Caki2 (cell line): ENCODE results near the gene FAM227A. TPM values are rescaled to one million over a fixed set of nuclear protein-coding genes. Genes with fewer than 3 reads are reported as not detected.

Source experiments
- DNase-seq: peaks from one replicate; pipeline ENCODE4 v3.0.0-alpha.2; 2015; ENCODE audit warnings: low read depth
- in situ Hi-C: cut with HindIII; loops from 2 replicates; pipeline ENCODE4 v1.10.0; 2016; ENCODE audit warnings: low sequenced_read_pairs, low pct_unique_long_range_greater_than_20kb, mixed read lengths
- total RNA-seq: library from RNA; depleted of rRNA; stranded (reverse); fragments of >200 nt; shearing (Covaris generic); gene quantifications from 2 replicates; pipeline ENCODE4 v1.2.3, GENCODE V29; 2014; ENCODE audit warnings: low replicate concordance; rRNA removed

Gene FAM227A
- 0.24 and 2.3 TPM in 2 replicates for total RNA-seq

DNA sequence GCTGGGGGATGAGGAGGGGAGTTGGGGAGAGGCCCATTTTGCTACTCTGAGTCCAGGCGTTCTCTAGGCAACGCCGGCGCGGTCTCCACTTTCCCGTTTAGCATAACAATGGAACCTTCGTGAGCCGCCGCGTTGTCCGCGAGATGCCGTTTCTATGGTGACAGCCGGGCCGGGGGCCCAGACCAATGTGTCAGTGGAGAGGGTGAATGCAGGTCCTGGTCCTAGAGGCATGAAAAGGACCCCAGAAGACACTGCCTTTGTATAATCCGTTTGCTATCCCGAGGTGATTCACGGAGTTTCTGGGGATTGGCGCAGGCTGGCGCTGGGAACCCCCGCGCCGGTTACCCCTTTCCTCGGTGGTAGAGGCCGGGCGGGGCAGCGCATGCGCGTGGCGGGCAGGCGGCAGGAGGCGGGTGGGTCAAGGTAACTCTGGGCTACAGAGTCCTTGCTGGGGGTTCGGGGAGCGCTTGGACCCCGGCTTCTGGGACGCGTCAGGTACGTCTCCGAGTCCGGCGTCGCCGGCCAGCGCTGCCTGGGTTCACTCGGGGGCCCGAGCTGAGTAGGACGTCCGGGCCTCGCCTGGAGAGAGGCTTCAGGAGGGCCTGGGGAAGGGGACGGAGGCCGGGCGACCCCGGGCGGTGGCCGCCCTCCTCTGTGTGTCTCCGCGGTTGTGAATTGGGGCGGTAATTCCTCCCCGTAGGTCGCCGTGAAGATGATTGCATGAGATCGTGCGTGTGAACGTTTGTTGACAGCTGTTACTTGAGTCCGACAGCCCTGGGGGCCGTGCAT lies at the start of gene FAM227A, which contains the start of gene CBY1:
Gene FAM227A (minus strand): TSS at position 137 of the 789 bp plus-strand sequence. CDS start 6,224 bp downstream, outside the sequence.
Gene CBY1 (plus strand): TSS at position 383 of the 789 bp plus-strand sequence. CDS start 11,417 bp downstream, outside the sequence.
- peak; percentile 90 for DNase-seq
- in situ Hi-C loops: no loop called here

DNA sequence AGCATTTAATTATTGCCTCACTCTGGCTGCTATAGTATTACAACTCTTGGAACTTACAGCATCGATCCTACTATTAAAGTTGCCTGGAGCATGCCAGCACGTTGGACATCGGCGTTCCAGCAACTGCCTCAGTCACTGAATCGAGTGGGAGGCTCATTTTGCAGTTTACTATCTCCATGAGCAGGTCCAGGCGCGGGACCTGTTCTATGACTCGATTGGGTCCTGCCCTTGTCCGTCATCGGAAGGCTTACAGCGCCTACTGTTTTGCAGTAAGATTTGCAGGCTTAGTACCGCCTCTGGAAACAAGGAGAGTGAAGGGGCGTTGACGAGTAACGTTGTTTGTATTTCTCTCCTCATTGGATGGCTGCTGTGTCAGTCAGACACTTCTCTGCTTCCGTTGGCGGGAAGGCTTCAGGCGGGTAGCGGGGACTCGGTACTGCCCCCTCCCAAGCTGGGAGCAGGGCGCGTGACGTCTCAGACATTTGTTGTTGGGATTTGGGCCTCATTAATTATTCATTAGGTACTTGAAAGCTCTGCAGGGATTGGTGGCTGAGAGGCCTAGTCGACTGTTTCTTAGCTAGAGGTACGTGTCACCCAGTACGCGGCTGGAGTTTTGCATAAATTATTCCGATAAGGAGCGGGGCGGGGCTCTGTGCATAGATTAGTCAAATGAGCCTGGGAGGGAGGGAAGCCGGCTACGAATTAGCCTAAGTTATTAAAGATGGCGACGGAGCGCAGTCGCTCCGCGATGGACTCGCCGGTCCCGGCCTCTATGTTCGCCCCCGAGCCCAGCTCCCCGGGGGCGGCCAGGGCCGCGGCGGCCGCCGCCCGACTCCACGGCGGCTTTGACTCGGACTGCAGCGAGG lies 49.3 kb upstream of the FAM227A start, which contains the start of gene GTPBP1:
Gene GTPBP1 (plus strand): TSS at position 710 of the 866 bp plus-strand sequence. CDS start 12 bp downstream, at position 722.
- DNase-seq: peak; percentile 100
- in situ Hi-C loops: no loop called here

DNA sequence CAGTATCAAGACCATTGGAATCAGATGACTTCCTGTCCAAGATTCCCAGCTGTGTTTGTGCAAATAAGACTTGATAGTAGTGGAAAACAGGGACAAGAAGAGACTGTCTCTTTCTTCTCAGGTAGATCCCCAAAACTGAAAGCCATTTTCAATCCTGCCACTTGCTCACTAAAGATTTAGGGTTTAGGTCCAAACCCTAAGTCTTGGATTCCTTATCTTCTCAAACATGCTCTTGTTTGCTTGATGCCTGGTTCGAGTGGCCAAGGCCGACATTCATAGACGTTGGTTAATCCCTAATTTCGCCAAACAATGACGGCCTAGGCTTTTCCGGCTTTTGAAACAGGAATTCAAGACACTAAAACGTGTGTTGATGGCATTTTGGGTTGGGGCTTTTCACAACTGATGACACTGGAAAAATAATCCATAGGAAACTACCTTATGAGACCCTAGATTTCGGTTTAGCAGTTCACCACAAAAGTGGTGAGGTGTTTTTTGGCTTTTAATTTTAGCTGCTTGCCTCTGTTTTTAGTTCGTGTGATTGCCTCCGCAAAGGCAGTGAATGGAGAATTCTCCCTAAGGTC lies 48.6 kb upstream of the FAM227A start:
- DNase-seq: no peak
- in situ Hi-C loops: no loop called here

DNA sequence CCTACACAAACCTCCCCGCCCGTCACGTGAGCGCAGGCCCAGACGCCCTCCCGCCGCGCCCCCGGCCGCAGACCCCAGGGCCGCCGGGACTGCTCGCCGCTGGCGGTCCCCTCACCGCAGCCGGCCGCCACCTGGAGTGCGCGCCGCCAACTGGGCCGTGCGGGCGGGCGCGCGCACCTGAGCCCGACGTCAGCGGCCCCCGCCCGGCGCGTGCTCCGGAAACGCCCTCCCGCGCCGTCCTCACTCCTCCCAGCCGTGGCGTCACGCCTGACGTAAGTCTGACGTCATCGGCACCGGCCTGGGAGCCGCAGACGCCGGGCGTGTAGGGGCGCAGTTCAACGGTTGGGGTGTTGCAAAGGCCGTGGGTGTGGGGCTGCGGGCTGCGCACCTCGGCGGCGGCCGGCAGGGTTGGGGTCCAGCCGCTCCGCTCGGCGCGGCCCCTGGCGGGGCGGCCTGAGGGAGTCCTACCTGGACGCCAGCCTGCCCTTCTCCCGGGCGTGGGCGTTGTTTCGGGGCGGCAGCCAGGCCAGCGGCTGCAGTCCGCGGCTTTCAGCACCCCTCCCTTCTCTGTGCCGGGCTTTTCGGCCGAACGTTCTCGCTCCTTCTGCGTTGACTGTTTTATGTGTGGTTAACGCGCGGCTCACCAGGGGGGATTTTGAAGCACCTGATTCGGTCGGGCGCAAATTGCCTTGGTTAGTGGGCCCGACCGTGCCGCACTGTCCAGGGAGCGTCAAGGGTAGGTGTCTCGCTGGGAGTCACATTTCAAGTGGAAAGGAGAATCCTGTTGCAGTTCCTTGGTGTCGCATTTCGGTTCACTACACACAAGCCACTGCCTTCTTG lies 44.8 kb upstream of the FAM227A start, which contains the start of gene JOSD1:
Gene JOSD1 (minus strand): TSS at position 155 of the 840 bp plus-strand sequence. CDS start 956 bp downstream, outside the sequence.
- in situ Hi-C loops: no loop called here

GRCh38 chr22:38700270-38700788 lies 44.1 kb upstream of the FAM227A start:
- in situ Hi-C loops: no loop called here
- no peak for DNase-seq

More for the DNA sequence above, 44.8 kb upstream of the FAM227A start, which contains the start of gene JOSD1:
- DNase-seq: peak; percentile 94

GRCh38 chr22:38699784-38700183 lies 43.6 kb upstream of the FAM227A start:
- in situ Hi-C loops: no loop called here
- DNase-seq: peak; percentile 58

DNA sequence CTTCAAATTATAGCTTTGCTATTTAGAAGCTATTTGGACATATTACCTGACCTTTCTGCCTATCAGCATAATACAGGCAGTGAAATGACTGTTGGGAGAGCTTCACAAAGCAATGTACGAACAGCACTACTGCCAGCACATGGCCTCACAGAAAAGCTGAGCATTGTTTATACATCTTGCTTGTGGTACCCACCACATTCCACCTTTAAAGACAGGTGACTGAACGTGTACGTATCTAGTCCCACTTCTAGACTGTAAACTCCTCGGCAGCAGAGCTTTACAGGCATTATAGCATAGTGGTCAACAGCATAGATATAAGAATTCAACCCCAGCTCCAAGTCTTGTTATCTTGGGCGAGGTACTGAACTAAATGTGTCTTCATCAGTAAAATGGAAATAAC lies 43.0 kb upstream of the FAM227A start:
- DNase-seq: peak; percentile 36
- in situ Hi-C loops: no loop called here

DNA sequence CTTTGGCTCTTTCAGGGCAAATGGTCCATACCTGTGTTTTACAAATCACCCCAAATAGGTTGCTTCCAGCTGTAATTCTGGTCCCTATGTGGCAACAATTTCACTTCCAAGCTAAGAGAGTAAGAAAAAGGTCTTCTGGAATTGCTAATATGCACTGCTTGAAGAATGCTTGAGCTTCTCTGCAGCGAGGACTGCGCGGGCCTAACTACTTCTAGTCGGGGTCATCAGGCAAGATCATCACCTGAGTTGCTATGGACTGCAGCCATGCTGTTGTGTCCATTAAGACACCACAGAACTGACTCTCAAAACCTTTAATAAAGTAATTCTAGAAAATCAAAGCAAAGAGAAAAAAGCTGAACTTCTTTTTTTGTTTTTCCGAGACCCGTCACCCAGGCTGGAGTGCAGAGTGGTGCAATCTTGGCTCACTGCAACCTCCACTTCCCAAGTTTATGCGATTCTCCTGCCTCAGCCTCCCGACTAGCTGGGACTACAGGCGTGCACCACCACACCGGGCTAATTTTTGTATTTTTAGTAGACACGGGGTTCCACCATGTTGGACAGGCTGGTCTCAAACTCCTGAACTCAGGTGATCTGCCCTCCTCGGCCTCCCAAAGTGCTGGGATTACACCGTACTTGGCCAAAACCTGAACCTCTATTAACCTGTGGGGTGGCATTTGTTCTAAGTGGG lies 42.4 kb upstream of the FAM227A start:
- DNase-seq: peak; percentile 21
- in situ Hi-C loops: no loop called here

DNA sequence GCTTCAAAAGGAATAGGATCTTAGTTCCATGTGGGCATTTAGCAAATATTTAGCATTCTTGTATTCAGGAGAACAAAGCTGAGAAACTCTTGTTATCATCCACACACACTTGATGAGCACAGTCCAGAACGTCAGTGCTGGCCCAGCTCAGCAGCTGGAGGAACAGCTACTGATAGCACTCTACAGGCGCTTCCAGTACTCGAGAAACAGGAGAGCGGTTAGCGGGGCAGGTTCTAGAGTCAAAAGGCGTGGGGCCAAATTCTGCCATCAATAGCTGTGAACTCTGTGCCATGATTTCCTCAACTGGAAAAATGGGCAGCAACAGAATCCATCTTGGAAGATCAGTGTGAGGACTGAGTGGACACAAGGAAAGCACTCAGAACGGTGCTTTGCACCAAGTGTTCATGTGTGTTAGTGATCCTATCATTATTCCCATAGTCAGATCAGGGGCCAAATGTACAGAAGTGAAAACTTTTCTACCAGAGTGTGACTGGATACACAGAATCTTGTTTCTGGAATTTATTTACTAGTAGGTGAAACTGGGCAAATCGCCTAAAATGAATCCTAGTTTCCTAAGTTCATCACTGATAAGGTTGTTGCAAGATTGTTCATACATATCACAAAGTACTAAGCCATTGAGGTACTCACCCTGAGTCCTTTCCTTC lies 41.4 kb upstream of the FAM227A start:
- peak; percentile 23 for DNase-seq
- in situ Hi-C loops: no loop called here

- in situ Hi-C loops: no loop called here
- DNase-seq: peak; percentile 70
These were observed 40.6 kb upstream of the FAM227A start for GRCh38 chr22:38696606-38697424.

DNA sequence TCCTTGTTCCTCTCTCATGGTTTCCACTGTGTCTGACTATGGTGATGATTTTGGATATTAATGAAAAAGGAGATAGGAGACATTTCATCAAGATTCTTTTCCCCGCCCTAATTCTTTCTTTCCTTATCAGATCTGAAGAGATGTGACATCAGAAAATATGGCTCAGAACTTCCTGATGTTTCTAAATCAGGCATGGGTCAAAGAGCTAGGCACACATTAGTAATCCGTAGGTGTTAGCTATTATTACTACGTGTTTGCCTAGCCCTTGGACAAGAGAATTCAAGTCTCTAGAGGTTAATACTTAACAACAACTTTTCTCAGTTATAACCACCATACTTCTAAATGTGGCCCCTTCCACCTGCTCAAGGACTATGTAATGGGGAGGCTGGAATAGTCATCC lies 38.7 kb upstream of the FAM227A start:
- DNase-seq: peak; percentile 45
- in situ Hi-C loops: no loop called here

DNA sequence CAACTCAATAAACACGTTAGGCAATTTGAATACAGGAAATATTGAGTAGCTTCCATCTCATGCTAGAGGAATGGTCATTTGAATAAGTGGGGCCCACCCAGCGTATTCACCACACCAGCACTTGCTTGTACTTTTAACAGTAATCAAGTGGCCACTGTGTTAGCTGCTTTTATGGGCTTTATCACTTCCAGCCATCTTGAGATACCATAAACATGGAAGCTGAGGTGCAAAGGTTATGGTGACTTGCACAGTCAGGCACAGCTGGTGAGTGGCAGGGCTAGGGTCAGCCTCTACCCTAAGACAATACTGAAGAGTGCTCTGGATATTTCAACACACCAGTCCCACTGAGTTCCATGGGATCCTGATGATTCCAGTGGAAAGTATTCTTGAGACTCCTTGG lies 37.9 kb upstream of the FAM227A start:
- in situ Hi-C loops: no loop called here
- no peak for DNase-seq

DNA sequence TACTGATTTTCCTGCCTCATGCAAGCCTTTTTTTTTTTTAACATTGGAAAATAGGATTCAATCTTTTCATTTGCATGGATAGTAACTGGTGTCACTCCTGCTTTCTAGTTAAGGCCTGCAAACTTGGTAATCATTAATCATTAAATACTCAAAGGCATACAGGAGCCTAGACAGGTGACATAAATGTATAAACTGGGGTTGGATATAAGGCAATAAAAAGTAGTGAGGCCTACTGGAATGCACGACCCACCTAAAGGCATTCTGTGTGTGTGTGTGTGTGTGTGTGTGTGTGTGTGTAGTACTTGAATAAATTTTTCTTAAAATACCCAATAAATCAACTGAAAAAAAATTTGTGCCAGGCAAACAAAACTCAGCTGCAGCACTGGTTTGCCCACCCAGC lies 33.5 kb upstream of the FAM227A start:
- in situ Hi-C loops: no loop called here
- no peak for DNase-seq

- in situ Hi-C loops: no loop called here
- no peak for DNase-seq
These were observed 29.6 kb upstream of the FAM227A start for GRCh38 chr22:38685761-38686160.

GRCh38 chr22:38684895-38685294 lies 28.7 kb upstream of the FAM227A start:
- DNase-seq: no peak
- in situ Hi-C loops: no loop called here
